Stomach (tissue), 4 donors: Measurements from ENCODE around the gene PFKFB3.

Source experiments
- CTCF ChIP-seq, 7 experiments: fragments of 450-650 bp in 4 of 7; fragments of 200-600 bp in 3 of 7; sonication (generic) in 3 of 7; IDR thresholded peaks; one replicate each; pipeline ENCODE4 v1.5.1; 2016 to 2019; ENCODE audit warnings: antibody characterized with exemption in 7 of 7, control low read depth in 2 of 7, mild to moderate bottlenecking in 1 of 7
- EP300 ChIP-seq: sonication (generic); formaldehyde crosslinking; IDR thresholded peaks from one replicate; pipeline ENCODE4 v1.6.1; 2017; ENCODE audit warnings: antibody characterized with exemption
- POLR2A ChIP-seq, 4 donors: fragments of 450-650 bp; IDR thresholded peaks; one replicate each; pipeline ENCODE4 v1.6.1; 2016; ENCODE audit warnings: antibody characterized with exemption in 4 of 4, control low read depth in 2 of 4, mild to moderate bottlenecking in 1 of 4, moderate library complexity in 1 of 4
- POLR2AphosphoS5 ChIP-seq, 3 donors: sonication (generic); formaldehyde crosslinking; IDR thresholded peaks; one replicate each; pipeline ENCODE4 v1.6.1; 2016; ENCODE audit warnings: antibody characterized with exemption in 3 of 3

GRCh38 chr10:6164271-6165095, 38.2 kb upstream of the PFKFB3 start:
- no peak for TF ChIP-seq CTCF (IDR thresholded peaks at IDR 0.05)
- TF ChIP-seq POLR2A (IDR thresholded peaks at IDR 0.05), result no peak
- TF ChIP-seq POLR2AphosphoS5 (IDR thresholded peaks at IDR 0.05), result no peak
- no peak for TF ChIP-seq EP300
